Gastrocnemius medialis (tissue), 4 donors: ENCODE results near the gene PER3. TPM values are rescaled to one million over a fixed set of nuclear protein-coding genes. Genes with fewer than 3 reads are reported as not detected.

Experiments
- ATAC-seq, 2 donors: fragments of 150-250 bp; one replicate each; pipeline ENCODE4 v1.9.1; 2016
- DNase-seq, 2 donors: peaks; one replicate each; pipeline ENCODE4 v3.0.0-alpha.2; 2019
- H3K27ac ChIP-seq, 4 donors: fragments of 200-600 bp; sonication (generic); 1 replicate in 1 of 4; 2 replicates in 3 of 4; pipeline ENCODE4 v1.5.1; 2016 to 2018; ENCODE audit warnings: mild to moderate bottlenecking in 2 of 4, moderate library complexity in 1 of 4
- H3K27me3 ChIP-seq, 3 donors: fragments of 200-600 bp; sonication (generic) in 2 of 3; 1 replicate in 1 of 3; 2 replicates in 2 of 3; pipeline versions ENCODE4 v1.5.1 to v1.6.0; 2016 to 2019; ENCODE audit warnings: mild to moderate bottlenecking in 1 of 3, moderate library complexity in 1 of 3
- H3K36me3 ChIP-seq, 2 donors: fragments of 200-600 bp; sonication (generic) in 1 of 2; one replicate each; pipeline ENCODE4 v1.5.1; 2017 to 2018
- H3K4me1 ChIP-seq, 2 donors: fragments of 200-600 bp; sonication (generic) in 1 of 2; one replicate each; pipeline ENCODE4 v1.5.1; 2016 to 2017; ENCODE audit warnings: mild to moderate bottlenecking in 2 of 2
- H3K4me3 ChIP-seq, 4 donors: fragments of 200-600 bp; sonication (generic) in 3 of 4; 1 replicate in 1 of 4; 2 replicates in 3 of 4; pipeline ENCODE4 v1.5.1; 2016 to 2019; ENCODE audit warnings: mild to moderate bottlenecking in 2 of 4
- H3K9me3 ChIP-seq, 3 donors: fragments of 200-600 bp; sonication (generic) in 2 of 3; 1 replicate in 1 of 3; 2 replicates in 2 of 3; pipeline ENCODE4 v1.5.1; 2016 to 2019
- CTCF ChIP-seq, 5 experiments: fragments of 450-650 bp in 3 of 5; fragments of 200-600 bp in 2 of 5; sonication (generic) in 2 of 5; IDR thresholded peaks in 4 of 5; conservative IDR thresholded peaks in 1 of 5; 1 replicate in 4 of 5; 2 replicates in 1 of 5; pipeline ENCODE4 v1.5.1; 2016 to 2019; ENCODE audit warnings: antibody characterized with exemption in 5 of 5, mild to moderate bottlenecking in 3 of 5, moderate library complexity in 3 of 5
- POLR2A ChIP-seq, 2 donors: fragments of 450-650 bp; IDR thresholded peaks; one replicate each; pipeline ENCODE4 v1.6.1; 2017; ENCODE audit warnings: antibody characterized with exemption in 2 of 2, mild to moderate bottlenecking in 2 of 2, moderate library complexity in 2 of 2
- in situ Hi-C, 4 donors: fragments of 200-750 bp; cut with MboI; loops; one replicate each; pipeline versions ENCODE4 v1.15.0 to v1.8.0; 2017; ENCODE audit warnings: low sequenced_read_pairs in 4 of 4
- intact Hi-C: fragments of 100-400 bp; cut with DNase I; formaldehyde crosslinking; loops from one replicate; pipeline ENCODE4 v1.15.1; 2023; ENCODE audit warnings: low total_unique reads
- total RNA-seq, 4 donors: library from RNA; depleted of rRNA; stranded (reverse); fragments of >200 nt; gene quantifications; one replicate each; pipeline versions ENCODE4 v1.1.0 to v1.2.3, GENCODE V29; 2016

Gene PER3
- total RNA-seq, 4 donors from 2014 or later: 3.7 to 7.1 (median 5.5) TPM

- H3K27me3 ChIP-seq: no peaks in the 10 kb centered on the region
- intact Hi-C loops (no loop called here), in situ Hi-C loops (no loop called here)
- peak overlapping the region in 1 of 4 donors; percentile 25 for H3K4me3 ChIP-seq
- peaks cover 0 to 5% of the 10 kb centered on the region in 2 donors for H3K4me1 ChIP-seq
- H3K27ac ChIP-seq: peak overlapping the region in 1 of 4 donors; percentile 14
- ATAC-seq: no peak
- no peak for TF ChIP-seq POLR2A (IDR thresholded peaks at IDR 0.05)
- no peak for DNase-seq
- peaks cover 3 to 71% of the 10 kb centered on the region in 2 donors for H3K36me3 ChIP-seq
- no peaks in the 10 kb centered on the region for H3K9me3 ChIP-seq
Observed at GRCh38 chr1:7827126-7827955, 43.2 kb downstream of the PER3 start.

- intact Hi-C loops: no loop called here
Observed at GRCh38 chr1:7831458-7831857, 47.4 kb downstream of the PER3 start.

GRCh38 chr1:7833035-7833434 is 48.9 kb downstream of the PER3 start:
- intact Hi-C loops: no loop called here

More at GRCh38 chr1:7831458-7831857, 47.4 kb downstream of the PER3 start:
- DNase-seq (no peak), ATAC-seq (no peak)
- no peak for TF ChIP-seq POLR2A (IDR thresholded peaks at IDR 0.05)
- H3K9me3 ChIP-seq: no peaks in the 10 kb centered on the region
- in situ Hi-C loops: no loop called here
- no peak overlapping the region for H3K4me3 ChIP-seq
- H3K27ac ChIP-seq: peak overlapping the region in 2 of 4 donors; percentile 26 to 42
- no peaks in the 10 kb centered on the region for H3K27me3 ChIP-seq
- peaks cover 0 to 5% of the 10 kb centered on the region in 2 donors for H3K4me1 ChIP-seq
- peaks cover 5 to 56% of the 10 kb centered on the region in 2 donors for H3K36me3 ChIP-seq

GRCh38 chr1:7838714-7839113 is 54.6 kb downstream of the PER3 start:
- no peaks in the 10 kb centered on the region for H3K27me3 ChIP-seq
- intact Hi-C loops (no loop called here), in situ Hi-C loops (no loop called here)
- no peaks in the 10 kb centered on the region for H3K4me1 ChIP-seq
- H3K4me3 ChIP-seq: peak overlapping the region in 1 of 4 donors; percentile 4
- ATAC-seq (no peak), DNase-seq (no peak)
- peaks cover 0 to 4% (median 0%) of the 10 kb centered on the region in 3 donors for H3K9me3 ChIP-seq
- TF ChIP-seq CTCF (IDR thresholded peaks at IDR 0.05 in 4 of 5, conservative IDR thresholded peaks at IDR 0.05 in 1 of 5) (no peak), POLR2A (IDR thresholded peaks at IDR 0.05) (no peak)
- H3K27ac ChIP-seq: no peak overlapping the region
- peaks cover 20 to 88% of the 10 kb centered on the region in 2 donors for H3K36me3 ChIP-seq

More at GRCh38 chr1:7833035-7833434, 48.9 kb downstream of the PER3 start:
- Histone ChIP-seq H3K9me3 (no peaks in the 10 kb centered on the region), H3K27me3 (no peaks in the 10 kb centered on the region), H3K4me1 (peaks cover 0 to 5% of the 10 kb centered on the region in 2 donors), H3K27ac (no peak overlapping the region), H3K36me3 (peaks cover 9 to 56% of the 10 kb centered on the region in 2 donors), H3K4me3 (no peak overlapping the region)
- DNase-seq: no peak
- TF ChIP-seq POLR2A (IDR thresholded peaks at IDR 0.05) (no peak), CTCF (IDR thresholded peaks at IDR 0.05 in 4 of 5, conservative IDR thresholded peaks at IDR 0.05 in 1 of 5) (no peak)
- in situ Hi-C loops: no loop called here
- ATAC-seq: no peak

- TF ChIP-seq CTCF (IDR thresholded peaks at IDR 0.05 in 4 of 5, conservative IDR thresholded peaks at IDR 0.05 in 1 of 5): no peak
- no peak for TF ChIP-seq POLR2A (IDR thresholded peaks at IDR 0.05)
- ATAC-seq: no peak
Observed at GRCh38 chr1:7839526-7839925, 55.4 kb downstream of the PER3 start.

More at GRCh38 chr1:7839526-7839925, 55.4 kb downstream of the PER3 start:
- peaks cover 0 to 4% (median 0%) of the 10 kb centered on the region in 3 donors for H3K9me3 ChIP-seq
- in situ Hi-C loops (no loop called here), intact Hi-C loops (no loop called here)
- H3K4me1 ChIP-seq: no peaks in the 10 kb centered on the region
- H3K27ac ChIP-seq: no peak overlapping the region
- no peak overlapping the region for H3K4me3 ChIP-seq
- no peaks in the 10 kb centered on the region for H3K27me3 ChIP-seq
- no peak for DNase-seq
- H3K36me3 ChIP-seq: peaks cover 20 to 87% of the 10 kb centered on the region in 2 donors
